Measurements from ENCODE around the gene PPP2R5A. TPM values are rescaled to one million over a fixed set of nuclear protein-coding genes. Genes with fewer than 3 reads are reported as not detected.

Gene PPP2R5A
- polyA plus RNA-seq, 1 of the 3 experiments (the other 2 are of a cell fraction) = 5.4 TPM

GRCh38 chr1:212311836-212312497 lies 26.8 kb downstream of the PPP2R5A start:
- Histone ChIP-seq H3K36me3 (replicated peaks in 1 of 2; ENCODE audit: control insufficient read depth in 1 of 2, insufficient read depth in 2 of 2, low read length in 1 of 2) (peaks cover 0 to 14% of the 10 kb centered on the region in 2 experiments), H4K20me1 (ENCODE audit: insufficient read depth) (no peaks in the 10 kb centered on the region), H3K79me2 (ENCODE audit: insufficient read depth) (peaks cover 11% of the 10 kb centered on the region), H3K27ac (ENCODE audit: low read depth in 2 of 2, low read length in 1 of 2) (no peak overlapping the region), H3K27me3 (ENCODE audit: insufficient read depth) (no peaks in the 10 kb centered on the region), H3K4me3 (ENCODE audit: low read depth in 2 of 2, low read length in 1 of 2) (no peak overlapping the region), H3K9me3 (no peaks in the 10 kb centered on the region; the same call in none of the 2 replicates), H3F3A (replicated peaks; ENCODE audit: insufficient read depth) (no peaks in the 10 kb centered on the region), H3K9ac (no peak overlapping the region), H2AFZ (ENCODE audit: low read depth) (no peak overlapping the region), H3K9me2 (no peaks in the 10 kb centered on the region), H3K4me2 (no peak overlapping the region), H3K4me1 (ENCODE audit: control insufficient read depth in 1 of 2, insufficient read depth in 2 of 2, low read depth in 1 of 2, low read length in 1 of 2) (no peaks in the 10 kb centered on the region; a peak in 1 of 4 replicates)
- 77% methylated on average over 2 of the region's 2 CpGs for WGBS (ENCODE audit: low lambda C conversion rate)
- ChIA-PET POLR2A (no interaction called here), CTCF (interaction anchor here (0.7 to 1.8 kb wide), 7 partner anchors 14 to 277 kb away, joined by 3 to 13 read pairs (median 4); partner anchors contain the start of genes DTL and INTS7)
- DNase-seq = no peak
- TF ChIP-seq EZH2phosphoT487 (IDR thresholded peaks at IDR 0.05; ENCODE audit: borderline replicate concordance, low read depth) = no peak
- no peak for TF ChIP-seq REST (IDR thresholded peaks at IDR 0.05; ENCODE audit: low read depth, low read length)
- no peak for TF ChIP-seq MXI1 (IDR thresholded peaks at IDR 0.05; ENCODE audit: low read depth, low read length)
- no peak for TF ChIP-seq GATA2 (CRISPR knock-in tag; IDR thresholded peaks at IDR 0.05)
- no peak for TF ChIP-seq CTCF (IDR thresholded peaks at IDR 0.05)
- TF ChIP-seq SIN3A (IDR thresholded peaks at IDR 0.05; ENCODE audit: borderline replicate concordance, low read depth, low read length) = no peak
- TF ChIP-seq USF2 (IDR thresholded peaks at IDR 0.05; ENCODE audit: borderline replicate concordance, low read depth, low read length) = no peak
- TF ChIP-seq JUND (IDR thresholded peaks at IDR 0.05) = no peak
- TF ChIP-seq IRF3 (IDR thresholded peaks at IDR 0.05; ENCODE audit: low read depth, low read length) = no peak
